ENCODE measurements around the gene RUNDC3A. TPM values are rescaled to one million over a fixed set of nuclear protein-coding genes. Genes with fewer than 3 reads are reported as not detected.

RUNDC3A gene
- total and polyA plus RNA-seq, 2 of the 13 experiments (the other 11 are each of a cell fraction or from before 2014, with no cell fraction given), result 0.25 TPM; not detected in 1

- TF ChIP-seq ZBTB2 (CRISPR knock-in tag; IDR thresholded peaks at IDR 0.05; ENCODE audit: low read depth) (0 out of 2 replicates have a peak, but pooled peaks have one; percentile 38), ZEB1 (IDR thresholded peaks at IDR 0.05; ENCODE audit: insufficient replicate concordance, low read depth) (no peak), ZBTB37 (CRISPR knock-in tag; IDR thresholded peaks at IDR 0.05) (no peak), ZHX2 (IDR thresholded peaks at IDR 0.05; ENCODE audit: low read depth) (peak; percentile 68; the same call in 1 of the 2 replicates), ZHX2 (CRISPR knock-in tag; IDR thresholded peaks at IDR 0.05; ENCODE audit: borderline replicate concordance) (no peak), ZNF629 (CRISPR knock-in tag; conservative IDR thresholded peaks at IDR 0.05) (0 out of 2 replicates have a peak, but pooled peaks have one; percentile 7), HHEX (CRISPR knock-in tag; IDR thresholded peaks at IDR 0.05) (no peak), ZNF160 (CRISPR knock-in tag; IDR thresholded peaks at IDR 0.05) (no peak), LRRFIP1 (CRISPR knock-in tag; conservative IDR thresholded peaks at IDR 0.05) (no peak), ZSCAN21 (CRISPR knock-in tag; IDR thresholded peaks at IDR 0.05; ENCODE audit: borderline replicate concordance) (peak; percentile 48; the same call in 1 of the 2 replicates), DNMT1 (CRISPR knock-in tag; IDR thresholded peaks at IDR 0.05) (peak; percentile 71), NFATC3 (CRISPR knock-in tag; IDR thresholded peaks at IDR 0.05) (no peak), ZNF768 (CRISPR knock-in tag; IDR thresholded peaks at IDR 0.05) (no peak), TRIM22 (IDR thresholded peaks at IDR 0.05) (no peak), ZNF20 (CRISPR knock-in tag; IDR thresholded peaks at IDR 0.05) (no peak), ONECUT2 (CRISPR knock-in tag; IDR thresholded peaks at IDR 0.05) (no peak)
These were observed 46.5 kb downstream of the RUNDC3A start (continued) for GRCh38 chr17:44354582-44355561.
